ENCODE measurements around the gene TP53TG3E.
"Not testable (repeated sequence)": the region's sequence is repeated elsewhere in the genome, so short reads cannot be mapped to it uniquely, and the experiment has no call there.

The TP53TG3E gene, protein sequence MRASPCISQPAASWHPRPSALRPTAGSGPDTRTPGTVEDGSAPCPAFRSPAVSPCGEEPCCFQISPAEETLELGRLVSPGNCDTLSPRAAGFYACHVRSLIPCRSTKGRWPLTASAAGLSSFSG

DNA sequence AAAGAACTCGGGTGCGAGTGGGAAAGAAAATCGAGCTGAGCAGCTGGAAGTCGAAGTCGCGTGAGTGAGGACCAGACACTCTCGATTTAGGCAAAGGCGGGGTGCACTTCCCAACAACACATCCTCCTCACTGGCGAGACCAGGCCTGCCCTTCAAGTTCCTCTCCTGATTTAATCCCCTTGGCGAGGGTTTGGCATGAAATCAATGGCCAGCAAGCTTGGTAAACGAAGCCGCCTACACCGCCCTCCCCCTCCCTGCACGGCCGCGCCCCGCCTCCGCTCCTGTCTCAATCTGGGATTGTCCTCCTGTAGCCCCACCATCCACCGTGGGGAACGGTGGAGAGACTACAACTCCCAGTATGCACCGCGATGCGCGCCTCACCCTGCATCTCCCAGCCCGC is at the start of gene TP53TG3E:
TSS of gene TP53TG3E (plus strand) at position 301 of the 400 bp plus-strand sequence. CDS start at position 369, 68 bp downstream.
- DNase-seq = not testable (repeated sequence)

DNA sequence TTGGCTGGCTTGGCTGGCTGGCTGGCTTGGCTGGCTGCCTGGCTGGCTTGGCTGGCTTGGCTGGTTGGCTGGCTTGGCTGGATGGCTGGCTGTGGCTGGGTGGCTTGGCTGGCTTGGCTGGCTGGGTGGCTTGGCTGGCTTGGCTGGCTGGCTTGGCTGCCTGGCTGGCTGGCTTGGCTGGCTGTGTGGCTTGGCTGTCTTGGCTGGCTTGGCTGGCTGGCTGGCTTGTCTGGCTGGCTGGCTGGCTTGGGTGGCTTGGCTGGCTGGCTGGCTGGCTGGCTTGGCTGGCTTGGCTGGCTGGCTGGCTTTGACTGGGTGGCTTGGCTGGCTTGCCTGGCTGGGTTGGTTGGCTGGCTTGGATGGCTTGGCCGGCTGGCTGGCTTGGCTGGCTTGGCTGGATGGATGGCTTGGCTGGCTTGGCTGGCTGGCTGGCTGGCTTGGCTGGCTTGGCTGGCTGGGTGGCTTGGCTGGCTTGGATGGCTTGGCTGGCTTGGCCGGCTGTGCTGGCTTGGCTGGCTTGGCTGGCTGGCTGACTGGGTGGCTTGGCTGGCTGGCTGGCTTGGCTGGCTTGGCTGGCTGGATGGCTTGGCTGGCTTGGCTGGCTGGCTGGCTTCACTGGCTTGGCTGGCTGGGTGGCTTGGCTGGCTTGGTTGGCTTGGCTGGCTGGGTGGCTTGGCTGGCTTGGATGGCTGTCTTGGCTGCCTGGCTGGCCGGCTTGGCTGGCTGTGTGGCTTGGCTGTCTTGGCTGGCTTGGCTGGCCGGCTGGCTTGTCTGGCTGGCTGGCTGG is 32.3 kb downstream of the TP53TG3E start:
- DNase-seq = not testable (repeated sequence)

DNA sequence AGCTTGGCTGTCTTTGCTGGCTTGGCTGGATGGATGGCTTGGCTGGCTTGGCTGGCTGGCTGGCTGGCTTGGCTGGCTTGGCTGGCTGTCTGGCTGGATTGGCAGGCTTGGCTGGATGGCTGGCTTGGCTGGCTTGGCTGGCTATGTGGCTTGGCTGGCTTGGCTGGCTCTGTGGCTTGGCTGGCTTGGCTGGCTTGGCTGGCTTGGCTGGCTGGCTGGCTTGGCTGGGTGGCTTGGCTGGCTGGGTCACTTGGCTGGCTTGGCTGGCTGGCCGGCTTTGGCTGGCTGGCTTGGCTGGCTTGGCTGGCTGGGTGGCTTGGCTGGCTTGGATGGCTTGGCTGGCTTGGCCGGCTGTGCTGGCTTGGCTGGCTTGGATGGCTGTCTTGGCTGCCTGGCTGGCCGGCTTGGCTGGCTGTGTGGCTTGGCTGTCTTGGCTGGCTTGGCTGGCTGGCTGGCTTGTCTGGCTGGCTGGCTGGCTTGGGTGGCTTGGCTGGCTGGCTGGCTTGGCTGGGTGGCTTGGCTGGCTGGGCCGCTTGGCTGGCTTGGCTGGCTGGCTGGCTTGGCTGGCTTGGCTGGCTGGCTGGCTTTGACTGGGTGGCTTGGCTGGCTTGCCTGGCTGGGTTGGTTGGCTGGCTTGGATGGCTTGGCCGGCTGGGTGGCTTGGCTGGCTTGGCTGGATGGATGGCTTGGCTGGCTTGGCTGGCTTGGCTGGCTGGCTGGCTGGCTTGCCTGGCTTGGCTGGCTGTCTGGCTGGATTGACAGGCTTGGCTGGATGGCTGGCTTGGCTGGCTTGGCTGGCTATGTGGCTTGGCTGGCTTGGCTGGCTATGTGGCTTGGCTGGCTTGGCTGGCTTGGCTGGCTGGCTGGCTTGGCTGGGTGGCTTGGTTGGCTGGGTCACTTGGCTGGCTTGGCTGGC is 33.8 kb downstream of the TP53TG3E start:
- DNase-seq = not testable (repeated sequence)

DNA sequence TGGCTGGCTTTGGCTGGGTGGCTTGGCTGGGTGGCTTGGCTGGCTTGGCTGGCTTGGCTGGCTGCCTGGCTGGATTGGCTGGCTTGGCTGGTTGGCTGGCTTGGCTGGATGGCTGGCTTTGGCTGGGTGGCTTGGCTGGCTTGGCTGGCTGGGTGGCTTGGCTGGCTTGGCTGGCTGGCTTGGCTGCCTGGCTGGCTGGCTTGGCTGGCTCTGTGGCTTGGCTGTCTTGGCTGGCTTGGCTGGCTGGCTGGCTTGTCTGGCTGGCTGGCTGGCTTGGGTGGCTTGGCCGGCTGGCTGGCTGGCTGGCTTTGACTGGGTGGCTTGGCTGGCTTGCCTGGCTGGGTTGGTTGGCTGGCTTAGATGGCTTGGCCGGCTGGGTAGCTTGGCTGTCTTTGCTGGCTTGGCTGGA is 34.4 kb downstream of the TP53TG3E start:
- DNase-seq = not testable (repeated sequence)

DNA sequence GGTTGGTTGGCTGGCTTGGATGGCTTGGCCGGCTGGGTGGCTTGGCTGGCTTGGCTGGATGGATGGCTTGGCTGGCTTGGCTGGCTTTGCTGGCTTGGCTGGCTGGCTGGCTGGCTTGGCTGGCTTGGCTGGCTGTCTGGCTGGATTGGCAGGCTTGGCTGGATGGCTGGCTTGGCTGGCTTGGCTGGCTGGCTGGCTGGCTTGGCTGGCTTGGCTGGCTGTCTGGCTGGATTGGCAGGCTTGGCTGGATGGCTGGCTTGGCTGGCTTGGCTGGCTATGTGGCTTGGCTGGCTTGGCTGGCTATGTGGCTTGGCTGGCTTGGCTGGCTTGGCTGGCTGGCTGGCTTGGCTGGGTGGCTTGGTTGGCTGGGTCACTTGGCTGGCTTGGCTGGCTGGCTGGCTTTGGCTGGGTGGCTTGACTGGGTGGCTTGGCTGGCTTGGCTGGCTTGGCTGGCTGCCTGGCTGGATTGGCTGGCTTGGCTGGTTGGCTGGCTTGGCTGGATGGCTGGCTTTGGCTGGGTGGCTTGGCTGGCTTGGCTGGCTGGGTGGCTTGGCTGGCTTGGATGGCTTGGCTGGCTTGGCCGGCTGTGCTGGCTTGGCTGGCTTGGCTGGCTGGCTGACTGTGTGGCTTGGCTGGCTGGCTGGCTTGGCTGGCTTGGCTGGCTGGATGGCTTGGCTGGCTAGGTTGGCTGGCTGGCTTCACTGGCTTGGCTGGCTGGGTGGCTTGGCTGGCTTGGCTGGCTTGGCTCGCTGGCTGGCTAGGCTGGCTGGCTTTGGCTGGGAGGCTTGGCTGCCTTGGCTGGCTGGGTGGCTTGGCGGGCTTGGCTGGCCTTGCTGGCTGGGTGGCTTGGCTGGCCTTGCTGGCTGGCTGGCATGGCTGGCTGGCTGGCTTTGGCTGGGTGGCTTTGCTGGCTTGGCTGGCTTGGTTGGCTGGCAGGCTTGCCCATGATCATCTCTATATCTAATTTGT is 35.3 kb downstream of the TP53TG3E start:
- not testable (repeated sequence) for DNase-seq

Measured in NCI-H1417 (cell line).